Measurements from ENCODE around the gene GLI2.

GLI2 gene

GRCh38 chr2:120735746-120736170 is at the start of gene GLI2:
Gene GLI2, plus strand, starts transcription at chr2:120735868. Its CDS starts 61,453 bp downstream, at chr2:120797321.
- DNase-seq (ENCODE audit: low spot score): peak; percentile 91

GRCh38 chr2:120685974-120686297 is 49.7 kb upstream of the GLI2 start:
- no peak for DNase-seq (ENCODE audit: low spot score)

- no peak for DNase-seq (ENCODE audit: low spot score)
These were observed 49.0 kb upstream of the GLI2 start for GRCh38 chr2:120686511-120687168.

- DNase-seq (ENCODE audit: low spot score): no peak
These were observed 48.5 kb upstream of the GLI2 start for GRCh38 chr2:120687210-120687609.

GRCh38 chr2:120690521-120690920 is 45.1 kb upstream of the GLI2 start:
- no peak for DNase-seq (ENCODE audit: low spot score)

GRCh38 chr2:120691410-120691809 is 44.3 kb upstream of the GLI2 start:
- DNase-seq (ENCODE audit: low spot score): no peak

- no peak for DNase-seq (ENCODE audit: low spot score)
These were observed 43.0 kb upstream of the GLI2 start for GRCh38 chr2:120692691-120693090.

GRCh38 chr2:120693121-120693520 is 42.5 kb upstream of the GLI2 start:
- no peak for DNase-seq (ENCODE audit: low spot score)

- no peak for DNase-seq (ENCODE audit: low spot score)
These were observed 41.6 kb upstream of the GLI2 start for GRCh38 chr2:120694034-120694433.

GRCh38 chr2:120697471-120697870 is 38.2 kb upstream of the GLI2 start:
- DNase-seq (ENCODE audit: low spot score): no peak

GRCh38 chr2:120699292-120699691 is 36.4 kb upstream of the GLI2 start:
- DNase-seq (ENCODE audit: low spot score): no peak

- DNase-seq (ENCODE audit: low spot score): no peak
These were observed 35.0 kb upstream of the GLI2 start for GRCh38 chr2:120700659-120701058.

- no peak for DNase-seq (ENCODE audit: low spot score)
These were observed 34.6 kb upstream of the GLI2 start for GRCh38 chr2:120701096-120701495.

GRCh38 chr2:120701499-120701898 is 34.2 kb upstream of the GLI2 start:
- DNase-seq (ENCODE audit: low spot score): no peak

GRCh38 chr2:120702061-120702460 is 33.6 kb upstream of the GLI2 start:
- DNase-seq (ENCODE audit: low spot score): no peak

- DNase-seq (ENCODE audit: low spot score): no peak
These were observed 32.9 kb upstream of the GLI2 start for GRCh38 chr2:120702801-120703200.

- no peak for DNase-seq (ENCODE audit: low spot score)
These were observed 32.2 kb upstream of the GLI2 start for GRCh38 chr2:120703330-120703994.

GRCh38 chr2:120704696-120705095 is 31.0 kb upstream of the GLI2 start:
- DNase-seq (ENCODE audit: low spot score): no peak

- no peak for DNase-seq (ENCODE audit: low spot score)
These were observed 27.9 kb upstream of the GLI2 start for GRCh38 chr2:120707816-120708215.

- no peak for DNase-seq (ENCODE audit: low spot score)
These were observed 26.6 kb upstream of the GLI2 start for GRCh38 chr2:120708944-120709607.

GRCh38 chr2:120709608-120710041 is 26.0 kb upstream of the GLI2 start:
- DNase-seq (ENCODE audit: low spot score): no peak

- DNase-seq (ENCODE audit: low spot score): no peak
These were observed 25.4 kb upstream of the GLI2 start for GRCh38 chr2:120710256-120710655.

GRCh38 chr2:120711694-120712093 is 24.0 kb upstream of the GLI2 start:
- DNase-seq (ENCODE audit: low spot score): no peak

Data from ecto neural progenitor cell (in vitro differentiated cells).